ENCODE data around the gene ADORA1. TPM values are rescaled to one million over a fixed set of nuclear protein-coding genes. Genes with fewer than 3 reads are reported as not detected.

Gene ADORA1
- total RNA-seq, 2 experiments from 2014 or later = not detected

DNA sequence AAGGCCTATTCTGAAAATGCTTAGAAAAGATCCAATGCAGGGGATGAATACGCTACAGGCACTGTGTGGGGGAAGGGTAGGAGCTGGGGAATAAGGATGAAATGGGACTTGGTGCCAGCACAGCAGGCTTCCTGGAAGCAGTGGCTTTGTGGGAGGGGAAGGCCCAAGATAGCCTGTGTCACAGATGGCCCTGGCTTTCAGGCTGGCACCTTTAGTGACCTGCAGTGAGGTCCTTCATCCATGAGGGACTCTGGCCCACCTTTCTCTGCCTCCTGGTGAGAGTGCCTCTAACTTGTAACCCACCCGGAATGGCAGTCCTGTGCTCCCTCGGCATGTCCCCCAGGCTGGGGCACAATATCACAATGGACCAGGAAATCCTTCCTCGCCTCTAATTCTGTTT lies 58.1 kb downstream of the ADORA1 start:
- ATAC-seq (ENCODE audit: low read depth) = no peak
- Mint-ChIP-seq H3K27me3 (peaks cover 21% of the 10 kb centered on the region), H3K4me3 (no peak overlapping the region), H3K9me3 (no peaks in the 10 kb centered on the region), H3K4me1 (peaks cover 2% of the 10 kb centered on the region), H3K27ac (no peak overlapping the region), H3K36me3 (no peaks in the 10 kb centered on the region)
- DNase-seq = no peak
- POLR2A ChIA-PET = no interaction called here

DNA sequence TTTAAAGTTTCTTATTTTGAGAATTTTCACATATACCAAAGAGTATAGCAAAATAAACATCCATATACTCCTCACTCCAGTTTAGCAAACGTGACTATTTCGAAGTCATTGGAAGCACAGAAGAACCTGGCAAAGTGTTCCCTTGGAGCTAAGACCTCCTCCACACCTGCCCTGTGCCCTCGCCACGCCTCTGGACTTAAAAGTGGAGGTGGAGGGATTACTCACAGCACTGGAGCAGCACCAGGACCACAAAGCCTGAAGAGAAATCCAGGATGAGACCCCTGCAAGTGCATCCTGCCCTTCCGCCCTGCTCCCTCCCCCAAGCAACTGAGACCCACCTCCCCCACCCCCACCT lies 58.5 kb downstream of the ADORA1 start:
- Mint-ChIP-seq H3K36me3 (no peaks in the 10 kb centered on the region), H3K4me1 (peaks cover 2% of the 10 kb centered on the region), H3K9me3 (no peaks in the 10 kb centered on the region), H3K4me3 (no peak overlapping the region), H3K27ac (no peak overlapping the region), H3K27me3 (peaks cover 21% of the 10 kb centered on the region)
- POLR2A ChIA-PET = no interaction called here
- ATAC-seq (ENCODE audit: low read depth) = no peak
- DNase-seq = no peak

GRCh38 chr1:203186446-203187303 lies 59.1 kb downstream of the ADORA1 start, which contains the start of gene CHI3L1:
Gene CHI3L1 (minus strand): TSS chr1:203186704. CDS start chr1:203186623, 81 bp downstream.
- no peak for ATAC-seq (ENCODE audit: low read depth)
- Mint-ChIP-seq H3K27ac (no peak within 1 kb of the TSS), H3K36me3 (no peaks in the 10 kb centered on the region), H3K9me3 (no peaks in the 10 kb centered on the region), H3K4me1 (peaks cover 2% of the 10 kb centered on the region), H3K4me3 (no peak within 1 kb of the TSS), H3K27me3 (peaks cover 21% of the 10 kb centered on the region)
- no peak for DNase-seq
- POLR2A ChIA-PET = no interaction called here

DNA sequence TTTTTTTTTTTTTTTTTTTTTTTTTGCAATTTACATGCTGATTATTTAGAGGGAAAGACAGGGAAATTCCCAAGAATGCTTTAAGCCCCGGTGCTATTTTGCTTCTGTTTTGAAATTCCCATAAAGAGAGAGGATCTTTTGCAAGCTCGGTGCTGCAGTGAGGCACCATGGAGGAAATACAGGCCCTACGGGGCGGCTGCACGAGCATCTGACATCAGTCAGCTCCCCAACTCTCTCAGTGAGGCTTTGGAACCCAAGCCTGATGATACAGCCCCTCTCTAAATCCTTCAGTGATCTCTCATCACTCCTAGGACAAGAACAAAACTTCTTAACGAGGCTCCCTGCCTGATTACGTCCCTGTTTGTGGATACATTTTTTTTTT lies 59.8 kb downstream of the ADORA1 start:
- DNase-seq (no peak), ATAC-seq (ENCODE audit: low read depth) (no peak)
- Mint-ChIP-seq H3K4me1 (peaks cover 2% of the 10 kb centered on the region), H3K9me3 (no peaks in the 10 kb centered on the region), H3K4me3 (no peak overlapping the region), H3K27ac (no peak overlapping the region), H3K36me3 (no peaks in the 10 kb centered on the region), H3K27me3 (peaks cover 21% of the 10 kb centered on the region)
- POLR2A ChIA-PET = no interaction called here

- Mint-ChIP-seq H3K27ac (no peak overlapping the region), H3K4me3 (no peak overlapping the region), H3K4me1 (peaks cover 2% of the 10 kb centered on the region), H3K27me3 (peaks cover 21% of the 10 kb centered on the region), H3K36me3 (no peaks in the 10 kb centered on the region), H3K9me3 (no peaks in the 10 kb centered on the region)
- no peak for ATAC-seq (ENCODE audit: low read depth)
- POLR2A ChIA-PET = no interaction called here
- no peak for DNase-seq
These were observed 60.3 kb downstream of the ADORA1 start for GRCh38 chr1:203187689-203188264.

GRCh38 chr1:203188686-203189232 lies 61.2 kb downstream of the ADORA1 start:
- no peaks in the 10 kb centered on the region for H3K36me3 Mint-ChIP-seq
- H3K9me3 Mint-ChIP-seq = no peaks in the 10 kb centered on the region
- H3K27me3 Mint-ChIP-seq = peaks cover 21% of the 10 kb centered on the region
- H3K27ac Mint-ChIP-seq = no peak overlapping the region
- no peak overlapping the region for H3K4me3 Mint-ChIP-seq
- peaks cover 2% of the 10 kb centered on the region for H3K4me1 Mint-ChIP-seq
- DNase-seq (no peak), ATAC-seq (ENCODE audit: low read depth) (no peak)
- POLR2A ChIA-PET = no interaction called here

DNA sequence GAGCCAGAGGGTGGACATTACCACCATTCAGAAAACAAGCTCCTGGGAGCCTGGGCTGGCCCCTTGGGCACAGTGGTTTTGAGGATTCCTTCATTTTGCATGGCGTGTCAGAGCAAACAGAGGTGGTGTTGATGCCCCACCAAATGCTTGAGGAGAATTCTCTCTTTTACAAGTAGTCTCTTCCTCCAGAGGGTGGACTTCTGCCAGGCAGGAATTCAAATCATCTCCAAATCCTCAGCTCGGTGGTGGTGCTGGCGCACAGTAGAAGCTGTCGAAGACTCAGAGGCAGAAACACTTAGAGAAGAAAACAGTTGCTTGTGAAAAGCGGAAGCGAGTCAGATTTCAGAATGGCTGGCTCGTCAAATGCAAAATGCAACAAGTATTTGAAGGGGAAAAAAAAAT lies 62.4 kb downstream of the ADORA1 start:
- Mint-ChIP-seq H3K27me3 (peaks cover 21% of the 10 kb centered on the region), H3K27ac (no peak overlapping the region), H3K36me3 (no peaks in the 10 kb centered on the region), H3K4me1 (peaks cover 2% of the 10 kb centered on the region), H3K9me3 (no peaks in the 10 kb centered on the region), H3K4me3 (no peak overlapping the region)
- POLR2A ChIA-PET = no interaction called here
- DNase-seq (no peak), ATAC-seq (ENCODE audit: low read depth) (no peak)

- Mint-ChIP-seq H3K4me1 (peaks cover 2% of the 10 kb centered on the region), H3K27me3 (peaks cover 21% of the 10 kb centered on the region), H3K9me3 (no peaks in the 10 kb centered on the region), H3K4me3 (no peak overlapping the region), H3K27ac (no peak overlapping the region), H3K36me3 (no peaks in the 10 kb centered on the region)
- no peak for ATAC-seq (ENCODE audit: low read depth)
- POLR2A ChIA-PET = no interaction called here
- DNase-seq = no peak
These were observed 63.4 kb downstream of the ADORA1 start for GRCh38 chr1:203190949-203191348.

GRCh38 chr1:203196371-203196770 lies 68.8 kb downstream of the ADORA1 start:
- peaks cover 12% of the 10 kb centered on the region for H3K27me3 Mint-ChIP-seq
- H3K4me1 Mint-ChIP-seq = no peaks in the 10 kb centered on the region
- DNase-seq (no peak), ATAC-seq (ENCODE audit: low read depth) (no peak)
- H3K36me3 Mint-ChIP-seq = no peaks in the 10 kb centered on the region
- no peak overlapping the region for H3K27ac Mint-ChIP-seq
- POLR2A ChIA-PET = no interaction called here
- no peak overlapping the region for H3K4me3 Mint-ChIP-seq
- no peaks in the 10 kb centered on the region for H3K9me3 Mint-ChIP-seq

- no peaks in the 10 kb centered on the region for H3K36me3 Mint-ChIP-seq
- no peak overlapping the region for H3K27ac Mint-ChIP-seq
- no peak overlapping the region for H3K4me3 Mint-ChIP-seq
- POLR2A ChIA-PET = no interaction called here
- peaks cover 12% of the 10 kb centered on the region for H3K27me3 Mint-ChIP-seq
- no peaks in the 10 kb centered on the region for H3K9me3 Mint-ChIP-seq
- DNase-seq = no peak
- H3K4me1 Mint-ChIP-seq = no peaks in the 10 kb centered on the region
- no peak for ATAC-seq (ENCODE audit: low read depth)
These were observed 70.1 kb downstream of the ADORA1 start for GRCh38 chr1:203197625-203198024.

DNA sequence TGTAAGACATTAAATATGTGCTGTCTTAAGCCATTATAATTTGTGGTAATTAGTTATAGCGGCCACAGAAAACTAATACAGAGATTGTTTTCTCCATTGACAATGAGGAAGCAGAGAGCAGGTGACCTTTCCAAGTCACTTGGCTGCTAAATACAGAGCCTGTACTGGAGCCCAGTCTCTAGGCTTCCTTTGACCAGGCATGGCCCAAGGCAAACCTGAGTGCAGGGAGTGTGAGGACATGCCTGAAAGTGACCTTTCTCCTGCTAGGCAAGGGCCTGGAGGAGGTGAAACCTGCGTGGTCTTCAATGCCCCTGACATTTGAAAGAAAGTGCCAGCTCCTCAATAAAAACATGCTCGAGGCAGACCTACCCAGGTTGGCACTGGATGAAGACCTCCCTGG lies 71.5 kb downstream of the ADORA1 start:
- POLR2A ChIA-PET = no interaction called here
- no peaks in the 10 kb centered on the region for H3K36me3 Mint-ChIP-seq
- H3K4me1 Mint-ChIP-seq = no peaks in the 10 kb centered on the region
- H3K27me3 Mint-ChIP-seq = peaks cover 12% of the 10 kb centered on the region
- no peak overlapping the region for H3K4me3 Mint-ChIP-seq
- DNase-seq = no peak
- H3K9me3 Mint-ChIP-seq = no peaks in the 10 kb centered on the region
- no peak overlapping the region for H3K27ac Mint-ChIP-seq
- ATAC-seq (ENCODE audit: low read depth) = no peak

DNA sequence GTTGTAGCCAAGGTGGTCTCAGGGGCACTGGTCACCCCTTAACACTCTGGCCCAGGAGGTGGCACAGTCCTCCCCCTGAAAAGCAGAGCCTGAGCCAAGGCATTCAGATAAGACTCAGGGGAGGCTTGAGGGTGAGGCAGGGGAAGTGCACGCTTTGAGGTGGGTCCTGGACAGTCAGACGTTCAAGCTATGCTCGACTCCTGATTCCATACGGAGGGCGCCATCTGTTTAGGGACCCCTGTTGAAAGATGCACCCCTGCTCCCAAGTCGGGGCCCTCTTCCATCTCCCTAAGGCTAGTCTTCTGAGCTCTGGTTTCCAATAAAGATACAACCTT lies 71.9 kb downstream of the ADORA1 start:
- ATAC-seq (ENCODE audit: low read depth) = no peak
- POLR2A ChIA-PET = no interaction called here

GRCh38 chr1:203199816-203200571 lies 72.5 kb downstream of the ADORA1 start:
- ATAC-seq (ENCODE audit: low read depth) (no peak), DNase-seq (no peak)
- Mint-ChIP-seq H3K9me3 (no peaks in the 10 kb centered on the region), H3K27me3 (peaks cover 12% of the 10 kb centered on the region), H3K4me1 (no peaks in the 10 kb centered on the region), H3K27ac (no peak overlapping the region), H3K36me3 (no peaks in the 10 kb centered on the region), H3K4me3 (no peak overlapping the region)
- POLR2A ChIA-PET = no interaction called here

More for the DNA sequence above, 71.9 kb downstream of the ADORA1 start:
- Mint-ChIP-seq H3K36me3 (no peaks in the 10 kb centered on the region), H3K9me3 (no peaks in the 10 kb centered on the region), H3K4me3 (no peak overlapping the region), H3K4me1 (no peaks in the 10 kb centered on the region), H3K27ac (no peak overlapping the region), H3K27me3 (peaks cover 12% of the 10 kb centered on the region)
- DNase-seq = no peak

- Mint-ChIP-seq H3K27me3 (peaks cover 10% of the 10 kb centered on the region), H3K4me3 (no peak overlapping the region), H3K4me1 (no peaks in the 10 kb centered on the region), H3K9me3 (no peaks in the 10 kb centered on the region), H3K36me3 (no peaks in the 10 kb centered on the region), H3K27ac (no peak overlapping the region)
- no peak for ATAC-seq (ENCODE audit: low read depth)
- POLR2A ChIA-PET = no interaction called here
- DNase-seq = no peak
These were observed 73.4 kb downstream of the ADORA1 start for GRCh38 chr1:203200916-203201315.

Data from activated naive CD8-positive, alpha-beta T cell treated with anti-CD3 and anti-CD28 coated beads, Interleukin-2, amount 10 ng/mL, durations not matched to agents 7 days and 5 days (primary cell).